Subcutaneous adipose tissue (tissue), 4 donors: ENCODE results near the gene MAML3. TPM values are rescaled to one million over a fixed set of nuclear protein-coding genes. Genes with fewer than 3 reads are reported as not detected.

ENCODE experiments used
- CTCF ChIP-seq: fragments of 450-650 bp; IDR thresholded peaks from one replicate; pipeline ENCODE4 v1.5.1; 2016; ENCODE audit warnings: low read depth, mild to moderate bottlenecking, control low read depth, antibody characterized with exemption, moderate library complexity
- total RNA-seq, 4 donors: library from RNA; depleted of rRNA; stranded (reverse); fragments of >200 nt; gene quantifications; one replicate each; pipeline ENCODE4 v1.1.0, GENCODE V29; 2016

The MAML3 gene
- total RNA-seq, 4 donors from 2014 or later = 3.5 to 11.1 (median 9.1) TPM

- TF ChIP-seq CTCF = no peak
Observed at GRCh38 chr4:140170299-140170698, 16.3 kb upstream of the MAML3 start.

DNA sequence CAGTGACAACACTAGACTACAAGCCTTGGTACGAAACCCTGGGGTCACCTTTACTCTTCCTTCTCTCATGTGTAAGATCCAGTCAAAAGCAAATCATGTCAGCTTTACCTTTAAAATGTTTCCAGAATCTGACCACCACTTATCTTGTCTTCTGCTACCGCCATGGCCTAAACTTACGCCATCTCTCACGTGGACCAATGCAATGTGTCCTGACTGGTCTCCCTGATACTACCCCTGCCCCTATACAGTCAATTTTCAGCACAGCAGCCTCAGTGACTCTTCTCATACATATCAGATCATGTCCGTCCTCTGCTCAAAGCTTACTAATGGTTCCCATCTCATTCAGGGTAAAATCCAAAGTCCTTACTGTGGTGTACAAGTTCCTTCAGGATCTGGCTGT is 15.0 kb upstream of the MAML3 start:
- TF ChIP-seq CTCF = no peak

DNA sequence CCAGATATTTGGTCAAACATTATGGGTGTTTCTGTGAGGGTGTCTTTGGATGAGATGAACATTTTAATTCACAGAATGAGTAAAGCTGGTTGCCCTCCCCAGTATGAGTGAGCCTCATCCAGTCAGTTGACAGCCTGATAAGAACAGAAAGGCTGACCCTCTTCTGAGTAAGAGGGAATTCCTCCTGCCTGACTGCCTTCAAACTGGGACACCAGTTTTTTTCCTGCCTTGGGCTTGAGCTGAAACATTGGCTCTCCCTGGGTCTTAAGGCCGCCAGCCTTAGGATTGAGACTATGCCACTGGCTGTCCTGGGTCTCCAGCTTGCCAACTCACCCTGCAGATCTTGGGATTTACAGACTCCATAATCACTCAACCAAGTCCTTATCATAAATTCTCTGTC is 14.5 kb upstream of the MAML3 start:
- TF ChIP-seq CTCF = no peak

- TF ChIP-seq CTCF = no peak
Observed at GRCh38 chr4:140163029-140163810, 9.2 kb upstream of the MAML3 start.

- no peak for TF ChIP-seq CTCF
Observed at GRCh38 chr4:140162596-140162995, 8.6 kb upstream of the MAML3 start.

- TF ChIP-seq CTCF = no peak
Observed at GRCh38 chr4:140158365-140159030, 4.5 kb upstream of the MAML3 start.

GRCh38 chr4:140157341-140157740 is 3.4 kb upstream of the MAML3 start:
- no peak for TF ChIP-seq CTCF
